ENCODE data around the gene CD93. TPM values are rescaled to one million over a fixed set of nuclear protein-coding genes. Genes with fewer than 3 reads are reported as not detected.

CD93 gene
- total RNA-seq, 2 donors from 2014 or later: 13.9 to 31.1 TPM

- Histone ChIP-seq H3K36me3 (no peaks in the 10 kb centered on the region), H3K4me3 (no peak overlapping the region), H3K27me3 (replicated peaks; ENCODE audit: insufficient read depth) (no peaks in the 10 kb centered on the region), H3K27ac (no peak overlapping the region), H3K4me1 (replicated peaks) (no peaks in the 10 kb centered on the region), H3K9me3 (no peaks in the 10 kb centered on the region)
- TF ChIP-seq POLR2AphosphoS5 (IDR thresholded peaks at IDR 0.05) (no peak), POLR2A (IDR thresholded peaks at IDR 0.05) (no peak), CTCF (IDR thresholded peaks at IDR 0.05) (no peak)
- intact Hi-C loops (cut with DNase I): no loop called here
- DNase-seq (ENCODE audit: low spot score): no peak
- WGBS: 91% methylated on average over 13 of the region's 13 CpGs
These were observed 8.2 kb upstream of the CD93 start for GRCh38 chr20:23094213-23094896.

- no peaks in the 10 kb centered on the region for H3K4me1 ChIP-seq (replicated peaks)
- TF ChIP-seq POLR2AphosphoS5 (IDR thresholded peaks at IDR 0.05): no peak
- TF ChIP-seq CTCF (IDR thresholded peaks at IDR 0.05): no peak
- no peak for TF ChIP-seq POLR2A (IDR thresholded peaks at IDR 0.05)
- WGBS: 90% methylated on average over 3 of the region's 3 CpGs
- H3K4me3 ChIP-seq: no peak overlapping the region
- H3K27ac ChIP-seq: no peak overlapping the region
- no peak for DNase-seq (ENCODE audit: low spot score)
- no peaks in the 10 kb centered on the region for H3K27me3 ChIP-seq (replicated peaks; ENCODE audit: insufficient read depth)
- no peaks in the 10 kb centered on the region for H3K9me3 ChIP-seq
- H3K36me3 ChIP-seq: no peaks in the 10 kb centered on the region
- intact Hi-C loops (cut with DNase I): no loop called here
These were observed 7.5 kb upstream of the CD93 start for GRCh38 chr20:23093613-23094012.

GRCh38 chr20:23092861-23093495 lies 6.9 kb upstream of the CD93 start:
- Histone ChIP-seq H3K27me3 (replicated peaks; ENCODE audit: insufficient read depth) (no peaks in the 10 kb centered on the region), H3K4me1 (replicated peaks) (no peaks in the 10 kb centered on the region), H3K27ac (no peak overlapping the region), H3K9me3 (no peaks in the 10 kb centered on the region), H3K4me3 (no peak overlapping the region), H3K36me3 (no peaks in the 10 kb centered on the region)
- no peak for DNase-seq (ENCODE audit: low spot score)
- WGBS: 87% methylated on average over 7 of the region's 7 CpGs
- intact Hi-C loops (cut with DNase I): no loop called here
- no peak for TF ChIP-seq POLR2A (IDR thresholded peaks at IDR 0.05)
- TF ChIP-seq CTCF (IDR thresholded peaks at IDR 0.05): no peak
- no peak for TF ChIP-seq POLR2AphosphoS5 (IDR thresholded peaks at IDR 0.05)

- Histone ChIP-seq H3K27me3 (replicated peaks; ENCODE audit: insufficient read depth) (no peaks in the 10 kb centered on the region), H3K27ac (no peak overlapping the region), H3K4me1 (replicated peaks) (no peaks in the 10 kb centered on the region), H3K36me3 (no peaks in the 10 kb centered on the region), H3K4me3 (no peak overlapping the region), H3K9me3 (no peaks in the 10 kb centered on the region)
- no peak for DNase-seq (ENCODE audit: low spot score)
- no peak for TF ChIP-seq CTCF (IDR thresholded peaks at IDR 0.05)
- no peak for TF ChIP-seq POLR2A (IDR thresholded peaks at IDR 0.05)
- no peak for TF ChIP-seq POLR2AphosphoS5 (IDR thresholded peaks at IDR 0.05)
- WGBS: 44% methylated on average over 2 of the region's 2 CpGs
- intact Hi-C loops (cut with DNase I): no loop called here
These were observed 6.2 kb upstream of the CD93 start for GRCh38 chr20:23092384-23092756.
